HG03521 (cell line): Measurements from ENCODE around the gene GRIP2.

Experiments
- ATAC-seq: cut with Tn5 transposase; IDR thresholded peaks from one replicate; pipeline ENCODE4 v1.9.1; 2021; ENCODE audit warnings: mild to moderate bottlenecking, moderate library complexity; ENCODE audit not compliant: unreplicated experiment

Gene GRIP2

DNA sequence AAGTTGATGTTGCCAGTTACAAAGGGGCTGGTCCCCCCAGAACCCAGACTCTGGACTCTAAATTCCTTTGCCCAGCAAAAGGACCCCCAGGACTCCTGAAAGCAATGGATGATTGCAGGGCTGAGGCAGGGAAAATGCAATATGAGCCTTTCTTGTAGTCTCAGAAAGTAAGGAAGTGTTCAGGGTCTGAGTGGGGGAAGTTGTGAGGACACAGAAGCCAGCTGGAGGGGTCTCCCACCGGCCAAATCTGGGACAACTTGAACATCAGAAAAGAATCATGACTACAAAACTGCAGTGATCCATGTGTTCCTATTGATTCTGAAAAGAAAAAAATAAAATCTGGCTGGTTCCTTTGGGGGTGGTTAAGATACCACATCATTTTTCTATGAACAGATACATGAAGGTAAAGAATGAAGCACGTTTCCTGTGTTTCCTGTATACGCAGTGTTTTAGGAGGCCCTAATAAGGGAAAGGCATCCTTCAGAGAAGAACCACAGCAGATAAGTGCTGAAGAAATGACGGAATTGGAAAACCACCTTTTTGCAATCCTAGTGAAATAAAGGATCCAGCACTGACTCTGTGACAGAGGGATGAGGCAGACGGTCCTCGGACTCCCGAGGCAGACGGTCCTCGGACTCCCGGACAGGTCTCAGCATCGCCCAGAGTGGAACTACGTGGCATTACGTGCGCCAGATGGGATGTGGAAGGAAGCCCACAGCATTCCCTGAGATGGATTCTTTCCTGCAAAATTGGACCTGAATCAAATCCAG is 22.2 kb upstream of the GRIP2 start:
- no peak for ATAC-seq

DNA sequence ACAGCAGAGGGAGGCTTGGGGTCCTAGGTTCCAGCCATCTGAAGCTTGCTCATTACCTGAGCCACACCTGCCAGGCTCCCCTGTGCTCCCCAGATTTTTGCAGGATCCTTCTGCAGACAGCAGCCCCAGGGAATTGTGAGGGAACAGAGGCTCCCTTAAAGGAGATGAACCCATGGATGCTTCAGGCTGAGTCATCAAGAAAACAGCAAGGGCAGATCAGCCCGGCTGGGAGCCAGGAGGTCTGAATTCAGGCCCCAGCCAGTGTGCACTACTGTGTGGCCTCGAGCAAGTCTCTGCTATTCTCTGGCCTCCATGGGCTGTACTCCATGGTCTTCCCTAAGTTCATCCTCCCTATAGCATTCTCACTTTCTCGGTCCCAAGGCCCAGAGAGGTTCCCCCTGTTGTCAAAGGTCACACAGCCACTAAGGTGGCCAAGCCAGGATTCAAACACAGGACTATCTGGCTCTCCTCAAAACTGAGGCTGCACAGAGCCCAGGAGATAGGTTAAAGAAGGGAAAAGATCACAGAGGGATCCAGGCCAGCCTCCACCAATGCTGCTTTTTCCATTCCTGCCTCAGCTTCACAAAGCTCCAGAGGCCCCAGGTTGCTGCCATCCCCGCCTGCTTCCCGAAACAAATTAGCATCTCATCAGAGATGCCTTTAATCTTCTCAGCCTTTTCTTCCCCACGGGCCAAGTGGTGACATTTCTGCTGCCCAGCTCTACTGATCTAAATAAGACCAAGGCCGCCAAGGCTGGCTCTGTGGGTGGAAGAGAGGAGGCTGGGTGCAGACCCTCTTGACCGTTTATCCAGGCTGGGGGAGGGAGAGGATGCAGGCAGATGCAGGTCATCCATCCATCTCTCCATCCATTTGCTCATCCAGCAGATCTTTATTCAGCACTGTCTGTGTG is 21.2 kb upstream of the GRIP2 start:
- ATAC-seq, result no peak

DNA sequence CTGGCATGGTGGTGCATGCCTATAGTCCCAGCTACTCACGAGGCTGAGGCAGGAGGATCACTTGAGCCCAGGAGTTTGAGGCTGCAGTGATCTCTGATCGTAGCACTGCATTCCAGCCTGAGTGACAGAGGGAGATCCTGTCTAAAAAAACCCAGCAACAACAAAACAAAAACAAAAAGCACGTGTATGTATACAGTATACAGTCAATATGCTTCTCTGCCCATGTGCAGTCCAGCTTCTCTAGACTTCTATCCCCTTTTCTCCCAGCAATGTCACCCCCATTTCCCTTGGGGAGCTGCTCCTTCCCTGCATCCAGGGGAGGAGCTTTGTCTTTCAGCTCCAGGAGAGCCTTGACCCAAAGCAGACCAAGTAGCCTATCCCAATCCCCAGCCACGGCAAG is 20.0 kb upstream of the GRIP2 start:
- no peak for ATAC-seq

DNA sequence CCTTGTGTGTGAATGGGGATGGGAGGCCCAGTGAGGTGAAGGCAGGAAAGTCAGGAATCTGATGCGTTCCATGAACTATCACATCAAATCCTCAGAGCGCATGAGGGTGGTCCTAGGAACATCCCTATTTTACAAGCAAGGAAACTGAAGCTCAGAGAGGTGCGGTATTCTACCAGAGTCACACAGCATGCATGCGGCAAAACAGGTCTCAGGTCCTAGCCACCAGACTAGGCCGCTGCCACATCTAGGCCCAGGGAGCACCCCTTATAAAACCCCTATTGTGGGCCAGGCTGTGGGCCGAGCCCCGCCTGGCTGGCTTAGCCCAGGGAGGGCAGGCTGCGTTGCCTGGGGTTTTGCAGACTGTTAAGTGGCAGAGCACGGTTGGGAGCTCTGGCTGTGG is 17.9 kb upstream of the GRIP2 start:
- no peak for ATAC-seq

DNA sequence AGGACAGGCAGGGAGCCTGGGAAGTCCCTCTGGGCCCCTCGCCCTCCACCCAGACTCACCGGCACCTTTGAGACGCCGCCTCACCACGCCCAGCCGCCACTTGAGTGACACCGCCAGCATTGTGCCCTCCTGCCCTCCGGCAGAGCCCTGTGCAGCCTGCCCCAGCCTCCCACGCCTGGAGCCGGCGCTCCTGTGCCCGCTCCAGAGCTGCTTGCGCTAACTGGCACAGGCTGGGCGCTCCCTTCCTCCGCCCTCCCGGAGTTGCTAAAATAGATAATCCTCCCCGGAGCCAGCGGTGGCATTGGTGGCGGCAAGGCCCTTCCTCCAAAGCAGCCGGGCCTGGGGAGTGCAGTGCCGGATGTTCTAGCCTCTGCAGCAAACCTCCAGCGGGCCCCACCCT is 15.7 kb upstream of the GRIP2 start:
- no peak for ATAC-seq

DNA sequence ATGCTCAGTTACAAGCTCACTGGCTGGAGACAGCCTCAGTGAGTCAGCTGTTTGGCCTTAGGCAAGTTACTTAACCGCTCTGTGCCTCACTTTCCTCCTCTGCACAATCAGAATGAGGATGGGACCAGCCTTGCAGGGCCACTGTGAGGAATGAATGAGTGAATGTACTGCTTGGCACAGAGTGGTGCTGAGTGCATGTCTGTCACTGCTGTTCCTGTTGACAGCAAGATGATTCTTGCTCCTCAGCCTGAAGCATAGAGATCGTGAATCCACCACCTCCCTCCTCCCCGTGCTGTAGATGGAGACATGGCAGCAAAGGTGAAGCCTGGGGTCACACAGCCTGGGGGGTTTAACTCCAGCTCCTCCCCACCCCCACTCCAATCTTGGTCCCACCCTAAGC is 14.6 kb upstream of the GRIP2 start:
- ATAC-seq, result no peak

DNA sequence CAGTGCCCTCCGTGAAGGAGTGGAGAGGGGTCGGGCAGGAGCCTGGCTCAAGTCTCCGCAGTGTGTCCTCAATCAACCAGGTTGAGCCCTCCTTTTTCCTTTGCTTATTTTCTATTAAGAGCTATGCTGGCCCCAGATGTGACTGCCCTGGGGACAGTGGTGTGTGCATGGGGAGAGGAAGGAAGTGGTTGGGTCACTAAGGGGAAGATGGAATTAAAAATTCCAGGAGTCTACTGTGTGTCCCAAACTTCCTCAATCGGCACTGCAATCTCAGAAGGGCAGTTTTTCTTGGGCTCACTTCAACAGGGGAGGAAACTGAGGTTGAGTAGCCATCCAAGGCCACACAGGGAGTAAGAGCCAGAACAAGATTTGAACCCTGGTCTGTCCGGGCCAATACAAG is 13.7 kb upstream of the GRIP2 start:
- ATAC-seq, result no peak

DNA sequence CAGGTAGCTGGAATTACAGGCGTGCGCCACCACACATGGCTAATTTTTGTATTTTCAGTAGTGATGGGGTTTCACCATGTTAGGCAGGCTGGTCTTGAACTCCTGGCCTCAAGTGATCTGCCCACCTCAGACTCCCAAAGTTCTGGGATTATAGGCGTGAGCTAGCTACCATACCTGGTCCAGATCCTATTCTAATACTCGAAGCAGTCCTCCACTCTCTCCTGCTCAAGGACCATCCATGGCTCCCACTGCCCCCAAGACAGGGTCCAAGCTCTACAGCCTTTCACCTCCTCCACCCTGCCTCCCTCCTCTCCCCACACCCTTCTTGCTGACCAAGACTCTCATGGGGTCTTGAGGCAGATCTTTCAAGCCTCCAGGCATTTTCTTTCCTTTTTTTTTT is 12.6 kb upstream of the GRIP2 start:
- no peak for ATAC-seq

DNA sequence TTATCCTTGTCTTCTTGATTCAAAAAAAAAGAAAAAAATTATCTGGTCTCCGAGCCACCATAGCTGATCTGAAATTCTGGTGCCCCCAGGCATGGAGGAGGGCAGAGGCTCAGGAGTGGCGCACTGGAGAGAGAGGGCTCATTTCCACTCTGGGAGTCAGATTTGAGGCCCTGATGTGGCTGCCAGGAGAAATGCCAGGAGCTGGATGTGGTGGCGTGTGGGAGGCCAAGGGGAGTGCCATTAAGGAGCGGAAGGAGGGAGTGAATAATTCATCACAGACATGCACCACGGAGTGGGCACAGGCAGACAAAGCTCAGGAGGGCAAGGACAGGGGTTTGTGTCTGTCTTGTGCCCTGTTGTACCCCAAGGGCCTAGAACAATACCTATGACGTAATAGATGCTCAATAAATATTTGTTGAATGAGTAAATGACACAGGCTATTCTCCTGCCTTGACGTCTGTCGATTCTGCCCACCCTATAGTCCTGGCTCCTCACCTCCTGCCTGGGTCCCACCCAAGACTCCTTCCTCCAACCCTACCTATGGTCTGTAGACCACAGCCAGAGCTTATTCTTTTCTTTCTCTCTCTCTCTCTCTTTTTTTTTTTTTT is 12.0 kb upstream of the GRIP2 start:
- ATAC-seq, result no peak

DNA sequence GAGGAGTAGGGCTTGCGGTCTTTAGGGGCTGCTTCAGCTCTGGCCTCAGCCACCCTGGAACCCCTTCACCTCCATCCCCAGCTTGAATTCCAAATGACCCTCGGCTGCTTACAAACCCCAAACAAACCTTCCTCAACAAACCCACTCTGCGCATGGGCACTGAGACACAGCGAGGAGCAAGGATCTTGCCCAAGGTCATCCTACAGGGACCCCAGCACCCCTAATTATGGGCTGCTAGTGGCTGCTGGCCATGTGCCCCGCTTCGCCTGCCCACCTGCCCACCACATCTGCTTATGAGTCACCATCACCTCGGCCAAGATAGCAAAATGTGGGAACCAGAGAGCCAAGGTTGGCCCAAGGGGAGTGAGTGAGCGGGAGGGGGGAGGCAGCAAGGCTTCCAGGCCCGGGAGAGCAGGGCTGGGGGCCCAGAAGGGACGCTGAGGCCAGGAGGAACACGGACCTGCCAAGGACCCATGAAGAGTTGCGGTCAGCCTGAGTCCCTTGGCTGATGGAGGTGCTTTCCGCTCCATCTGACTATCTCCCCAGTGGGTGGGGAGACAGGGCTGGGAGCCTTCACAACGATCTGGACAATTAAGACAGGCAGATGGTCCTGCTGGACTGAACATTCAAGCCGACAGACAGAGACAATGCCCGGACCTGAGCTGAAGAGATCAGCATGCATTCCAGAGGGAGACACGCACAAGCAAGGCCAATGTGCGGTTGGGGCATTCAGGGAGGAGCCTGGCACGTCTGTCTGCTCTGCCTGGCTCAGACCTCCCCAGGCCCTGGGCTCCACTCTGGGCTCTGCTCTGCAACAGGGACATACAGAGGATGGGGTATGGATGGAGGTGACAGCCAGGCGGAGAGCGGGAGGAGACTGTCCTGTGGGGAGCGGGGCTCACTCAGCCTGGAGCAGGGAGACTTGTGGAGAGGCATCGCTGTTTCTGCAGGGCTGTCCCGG is 10.8 kb upstream of the GRIP2 start:
- no peak for ATAC-seq

DNA sequence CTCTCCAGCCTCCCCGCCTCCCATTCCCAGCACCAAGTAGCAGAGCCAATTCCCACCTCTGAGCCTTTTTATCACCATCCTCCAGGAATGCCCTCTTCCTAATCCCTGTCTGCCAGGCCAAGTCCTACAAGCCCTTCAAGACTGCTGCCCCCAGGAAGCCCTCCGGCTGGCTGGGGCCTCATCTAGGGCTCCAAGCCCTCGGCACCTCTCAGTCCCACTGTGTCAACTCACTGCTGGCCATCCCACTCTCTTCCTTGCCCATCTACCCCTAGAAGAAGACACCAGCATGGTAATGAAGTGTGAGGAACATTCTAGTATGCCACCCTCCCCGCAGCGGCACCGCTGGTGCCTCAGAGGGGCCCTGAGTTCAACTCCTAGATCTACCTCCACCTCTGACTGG is 10.0 kb upstream of the GRIP2 start:
- no peak for ATAC-seq

DNA sequence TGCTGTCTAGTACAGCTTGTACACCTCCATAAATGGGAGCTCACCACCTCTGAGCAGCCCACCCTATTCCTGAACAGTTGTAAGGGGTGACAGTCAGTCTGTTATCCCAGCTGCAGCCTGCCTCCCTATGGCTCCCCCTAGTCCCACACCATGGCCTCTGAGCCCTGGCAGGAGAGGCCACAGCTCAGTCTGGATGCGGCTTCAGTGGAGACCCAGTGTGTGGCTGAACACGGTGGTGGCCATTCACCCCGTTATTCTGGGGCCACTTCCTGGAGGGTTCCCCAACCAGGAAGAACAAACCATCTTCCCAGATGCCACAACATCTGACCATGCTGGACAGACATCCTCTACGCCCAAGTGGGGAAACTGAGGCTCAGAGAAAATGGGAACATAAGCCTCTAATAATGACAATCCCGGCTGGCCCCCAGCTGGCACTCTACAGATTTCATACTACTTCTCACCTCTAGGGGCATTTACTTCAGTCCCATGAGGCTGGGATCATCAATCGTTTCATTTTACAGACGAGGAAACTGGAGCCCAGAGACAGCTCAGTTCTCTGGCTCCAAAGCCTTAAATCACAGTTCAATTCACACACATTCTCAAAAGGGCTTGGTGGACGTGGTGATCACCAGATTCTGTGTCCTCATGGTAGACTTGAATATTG is 9.2 kb upstream of the GRIP2 start:
- ATAC-seq, result no peak

DNA sequence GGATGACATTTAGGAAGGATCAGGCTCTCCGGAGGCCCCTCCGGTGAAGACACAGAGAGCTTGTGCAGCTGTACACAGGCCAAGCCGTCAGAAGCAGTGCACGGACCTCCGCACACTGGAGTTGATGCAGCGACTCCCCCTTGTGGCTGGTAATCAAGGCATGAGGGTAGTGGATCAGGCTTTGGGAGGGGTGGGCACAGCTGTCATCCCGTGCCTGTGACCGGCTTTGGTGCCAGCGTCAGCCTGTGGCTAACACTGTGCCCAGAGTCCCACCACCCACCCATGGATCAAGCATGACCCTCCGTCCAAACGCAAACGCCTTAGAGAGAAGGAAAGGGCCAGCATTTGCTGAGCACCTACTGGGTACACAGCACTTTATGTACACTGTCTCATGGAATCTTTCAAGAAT is 8.2 kb upstream of the GRIP2 start:
- ATAC-seq, result no peak

DNA sequence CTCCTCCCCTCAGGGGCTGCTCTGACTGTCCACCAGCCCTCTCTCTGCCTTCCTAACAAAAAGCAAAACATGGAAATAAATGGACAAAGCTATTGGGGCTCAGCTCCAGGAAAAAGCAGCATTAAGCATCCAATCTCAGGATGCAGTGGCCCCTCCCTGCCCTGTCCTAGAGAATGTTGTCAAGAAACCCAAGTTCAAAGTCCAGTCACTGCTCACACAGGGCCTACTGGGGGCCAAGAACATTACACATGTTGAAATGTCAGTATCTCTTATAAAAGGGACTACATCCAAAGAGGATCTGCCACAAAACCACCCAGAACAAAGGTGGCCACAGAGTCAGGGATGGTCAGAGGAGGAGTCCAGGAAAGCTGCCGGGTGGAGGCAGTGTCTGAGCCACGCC is 7.6 kb upstream of the GRIP2 start:
- no peak for ATAC-seq

DNA sequence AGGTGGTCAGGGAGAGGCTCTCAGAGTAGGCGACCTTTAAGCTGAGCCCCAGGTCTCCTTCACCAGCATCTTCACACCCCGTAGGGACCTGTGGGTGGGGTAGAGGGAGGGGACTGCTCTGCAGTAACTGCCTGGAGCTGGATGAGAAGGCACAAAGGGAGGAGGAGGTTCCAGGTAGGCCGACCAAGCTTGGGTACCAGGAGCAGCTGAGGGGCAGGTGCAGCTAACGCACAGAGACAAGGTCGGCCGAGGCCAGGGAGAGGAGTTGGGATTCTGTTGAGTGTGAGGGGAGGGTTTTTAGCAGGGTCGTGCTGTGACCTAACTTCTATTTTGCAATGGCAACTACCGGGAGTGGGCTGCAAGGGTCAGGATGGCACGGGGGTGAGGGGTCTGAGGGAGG is 5.9 kb upstream of the GRIP2 start:
- no peak for ATAC-seq

DNA sequence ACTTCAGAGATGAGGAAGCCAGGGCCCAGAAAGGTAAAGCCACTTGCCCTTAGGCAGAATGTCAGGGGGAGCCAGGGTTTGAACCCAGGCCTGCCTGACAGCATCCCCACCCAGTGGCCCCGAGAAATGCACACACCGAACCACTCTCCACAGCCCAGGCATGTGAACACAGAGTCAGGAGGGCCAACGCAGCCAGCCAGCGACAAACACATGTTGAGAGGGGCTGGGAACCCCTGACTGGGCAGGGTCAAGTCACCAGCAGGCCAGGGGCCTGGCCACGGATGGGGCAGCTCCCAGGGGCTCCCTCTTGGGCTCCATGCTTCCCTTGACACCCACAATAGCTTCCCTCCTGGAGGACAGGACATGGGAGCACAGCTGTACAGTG is 5.1 kb upstream of the GRIP2 start:
- ATAC-seq, result no peak

DNA sequence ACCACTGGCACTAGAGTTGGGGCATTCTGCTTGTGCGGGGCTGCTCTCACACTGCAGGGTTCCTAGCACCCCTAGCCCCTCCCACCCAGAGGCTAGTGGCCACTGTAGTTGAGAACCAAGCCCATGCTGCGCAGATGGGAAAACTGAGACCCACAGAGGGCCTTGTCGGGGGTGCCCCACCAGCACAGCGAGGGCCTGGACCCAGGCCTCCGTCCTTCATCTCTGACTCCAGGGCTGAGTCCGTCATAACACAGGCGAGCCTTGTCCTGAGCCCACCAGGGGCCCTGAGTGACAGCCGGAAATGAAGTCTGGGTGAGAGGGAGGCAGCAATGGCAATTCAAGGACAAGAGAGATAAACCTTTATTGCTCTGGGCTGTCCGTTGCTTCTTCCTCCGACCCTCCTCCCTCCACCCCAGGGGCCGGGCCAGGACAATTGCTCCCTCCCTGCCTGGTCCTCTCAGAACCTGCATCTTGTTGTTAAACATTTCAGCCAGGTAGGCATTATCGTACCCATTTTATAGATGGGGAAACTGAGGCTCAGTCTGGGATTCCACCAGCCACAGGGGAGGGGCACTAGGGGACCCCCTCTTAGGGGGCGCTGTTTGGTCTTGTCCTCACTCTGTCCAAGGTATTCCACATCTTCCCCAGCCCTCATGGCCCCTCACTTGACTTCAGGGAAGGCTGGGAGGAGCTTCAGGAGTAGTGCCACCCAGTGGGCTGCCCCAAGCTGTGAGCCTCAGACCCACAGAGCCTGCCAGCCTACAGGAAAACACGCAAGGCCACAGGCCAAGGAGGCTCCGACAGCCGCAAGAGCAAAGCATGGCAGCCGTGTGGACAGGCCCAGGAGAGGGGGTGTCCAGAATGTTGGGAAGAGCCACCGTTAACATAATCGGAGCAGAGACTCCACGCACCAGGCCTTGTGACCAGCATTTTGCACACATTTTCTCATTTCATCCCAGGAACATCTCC is 4.4 kb upstream of the GRIP2 start:
- ATAC-seq, result no peak

DNA sequence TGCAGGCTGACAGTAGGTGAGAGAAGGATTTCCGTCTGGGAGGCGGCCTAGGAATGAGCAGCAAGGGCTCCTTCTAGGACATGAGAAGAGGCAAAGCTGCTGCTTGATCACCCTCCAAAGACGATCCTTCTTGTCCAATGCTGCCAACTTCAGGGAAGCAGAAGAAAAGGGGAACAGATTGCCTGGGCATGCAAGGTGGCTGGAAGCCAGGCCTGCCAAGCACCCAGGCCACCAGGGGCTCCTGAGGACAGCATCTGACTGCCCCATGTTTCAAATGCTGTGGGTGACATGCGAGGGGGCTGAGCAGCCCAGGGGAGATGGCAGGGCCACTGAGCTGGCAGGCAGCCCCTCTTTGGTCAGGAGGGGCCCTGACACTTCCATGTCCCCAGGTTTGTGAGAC is 3.3 kb upstream of the GRIP2 start:
- ATAC-seq, result no peak

DNA sequence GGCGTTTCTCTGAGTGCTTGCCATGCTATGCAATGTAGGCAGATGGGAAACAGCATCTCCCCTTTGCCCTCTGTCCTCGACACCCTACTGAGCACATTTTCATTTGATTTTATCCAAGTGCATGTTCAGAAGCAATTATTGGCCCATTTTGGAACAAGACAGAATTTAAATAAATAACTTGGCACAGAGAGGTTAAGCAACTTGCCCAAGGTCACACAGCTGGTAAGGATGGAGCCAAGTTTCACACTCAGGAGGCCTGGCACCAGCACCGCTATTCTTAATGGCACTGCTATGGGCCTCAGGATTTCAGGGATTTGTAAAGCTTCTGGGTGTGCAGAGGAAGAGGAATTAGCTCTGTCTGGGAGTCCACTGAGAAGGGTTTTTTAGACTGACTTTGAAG is 2.5 kb upstream of the GRIP2 start:
- ATAC-seq, result no peak
